GM21529 (cell line): Measurements from ENCODE around the gene TNFSF15.

Source experiments
- ATAC-seq: cut with Tn5 transposase; IDR thresholded peaks from one replicate; pipeline ENCODE4 v1.9.1; 2021; ENCODE audit not compliant: unreplicated experiment

TNFSF15 gene

GRCh38 chr9:114805670-114806525, at the start of gene TNFSF15:
TSS of gene TNFSF15 (minus strand) at chr9:114806039. CDS start at chr9:114806012, 27 bp downstream.
- ATAC-seq = peak; percentile 98

GRCh38 chr9:114855488-114855887, 49.6 kb upstream of the TNFSF15 start:
- no peak for ATAC-seq

GRCh38 chr9:114854736-114855355, 49.0 kb upstream of the TNFSF15 start:
- ATAC-seq = no peak

- no peak for ATAC-seq
These were observed 47.4 kb upstream of the TNFSF15 start for GRCh38 chr9:114853071-114853855.

GRCh38 chr9:114852050-114852594, 46.3 kb upstream of the TNFSF15 start:
- ATAC-seq = no peak

GRCh38 chr9:114851306-114851705, 45.5 kb upstream of the TNFSF15 start:
- no peak for ATAC-seq

- no peak for ATAC-seq
These were observed 45.0 kb upstream of the TNFSF15 start for GRCh38 chr9:114850871-114851270.

- no peak for ATAC-seq
These were observed 43.6 kb upstream of the TNFSF15 start for GRCh38 chr9:114849450-114849849.

GRCh38 chr9:114847492-114848417, 41.9 kb upstream of the TNFSF15 start:
- ATAC-seq = no peak

GRCh38 chr9:114845373-114845772, 39.5 kb upstream of the TNFSF15 start:
- ATAC-seq = no peak

- ATAC-seq = no peak
These were observed 38.9 kb upstream of the TNFSF15 start for GRCh38 chr9:114844766-114845165.

- no peak for ATAC-seq
These were observed 32.1 kb upstream of the TNFSF15 start for GRCh38 chr9:114837923-114838322.

GRCh38 chr9:114836769-114837168, 30.9 kb upstream of the TNFSF15 start:
- ATAC-seq = no peak

GRCh38 chr9:114834386-114834785, 28.5 kb upstream of the TNFSF15 start:
- ATAC-seq = no peak

GRCh38 chr9:114830546-114830945, 24.7 kb upstream of the TNFSF15 start:
- no peak for ATAC-seq

- no peak for ATAC-seq
These were observed 24.0 kb upstream of the TNFSF15 start for GRCh38 chr9:114829574-114830440.

GRCh38 chr9:114828303-114828650, 22.4 kb upstream of the TNFSF15 start:
- ATAC-seq = no peak

- ATAC-seq = no peak
These were observed 21.9 kb upstream of the TNFSF15 start for GRCh38 chr9:114827641-114828302.

GRCh38 chr9:114826431-114826830, 20.6 kb upstream of the TNFSF15 start:
- ATAC-seq = no peak
